ENCODE measurements around the gene PCSK7.

PCSK7 gene

GRCh38 chr11:117220568-117220967, 11.3 kb downstream of the PCSK7 start:
- Histone ChIP-seq H2AFZ (ENCODE audit: low read depth, low read length, severe bottlenecking) (no peak overlapping the region), H3K4me3 (ENCODE audit: insufficient read depth, low read length, poor library complexity, severe bottlenecking) (no peak overlapping the region), H3K9me2 (replicated peaks; ENCODE audit: insufficient read depth, low read length) (no peaks in the 10 kb centered on the region), H3K4me2 (ENCODE audit: low read depth, low read length, poor library complexity, severe bottlenecking) (no peak overlapping the region), H3K27ac (ENCODE audit: low read depth, low read length) (no peak overlapping the region), H3K27me3 (ENCODE audit: low read length) (no peaks in the 10 kb centered on the region), H4K20me1 (ENCODE audit: low read depth, low read length) (no peaks in the 10 kb centered on the region), H3K36me3 (ENCODE audit: low read length) (no peaks in the 10 kb centered on the region), H3F3A (ENCODE audit: insufficient read depth) (no peaks in the 10 kb centered on the region), H3K9ac (ENCODE audit: low read length) (no peak overlapping the region), H3K9me3 (ENCODE audit: insufficient read depth, low read length) (no peaks in the 10 kb centered on the region), H3K79me2 (ENCODE audit: insufficient read depth, low read length) (no peaks in the 10 kb centered on the region)
- no peak for TF ChIP-seq EZH2phosphoT487 (conservative IDR thresholded peaks at IDR 0.05; ENCODE audit: low read length)

GRCh38 chr11:117219995-117220394, 11.9 kb downstream of the PCSK7 start:
- Histone ChIP-seq H3K27me3 (ENCODE audit: low read length) (no peaks in the 10 kb centered on the region), H3F3A (ENCODE audit: insufficient read depth) (no peaks in the 10 kb centered on the region), H3K79me2 (ENCODE audit: insufficient read depth, low read length) (no peaks in the 10 kb centered on the region), H3K9me3 (ENCODE audit: insufficient read depth, low read length) (no peaks in the 10 kb centered on the region), H3K27ac (ENCODE audit: low read depth, low read length) (no peak overlapping the region), H3K4me3 (ENCODE audit: insufficient read depth, low read length, poor library complexity, severe bottlenecking) (no peak overlapping the region), H3K9me2 (replicated peaks; ENCODE audit: insufficient read depth, low read length) (no peaks in the 10 kb centered on the region), H3K9ac (ENCODE audit: low read length) (no peak overlapping the region), H3K36me3 (ENCODE audit: low read length) (no peaks in the 10 kb centered on the region), H2AFZ (ENCODE audit: low read depth, low read length, severe bottlenecking) (no peak overlapping the region), H3K4me2 (ENCODE audit: low read depth, low read length, poor library complexity, severe bottlenecking) (no peak overlapping the region), H4K20me1 (ENCODE audit: low read depth, low read length) (no peaks in the 10 kb centered on the region)
- TF ChIP-seq EZH2phosphoT487 (conservative IDR thresholded peaks at IDR 0.05; ENCODE audit: low read length), result no peak
- no peak for TF ChIP-seq CTCF (IDR thresholded peaks at IDR 0.05; ENCODE audit: insufficient read depth, low read length, poor library complexity, severe bottlenecking)

- Histone ChIP-seq H3K79me2 (ENCODE audit: insufficient read depth, low read length) (no peaks in the 10 kb centered on the region), H2AFZ (ENCODE audit: low read depth, low read length, severe bottlenecking) (no peak overlapping the region), H4K20me1 (ENCODE audit: low read depth, low read length) (no peaks in the 10 kb centered on the region), H3K36me3 (ENCODE audit: low read length) (no peaks in the 10 kb centered on the region), H3K4me2 (ENCODE audit: low read depth, low read length, poor library complexity, severe bottlenecking) (no peak overlapping the region), H3K9me3 (ENCODE audit: insufficient read depth, low read length) (no peaks in the 10 kb centered on the region), H3F3A (ENCODE audit: insufficient read depth) (no peaks in the 10 kb centered on the region), H3K27me3 (ENCODE audit: low read length) (no peaks in the 10 kb centered on the region), H3K4me3 (ENCODE audit: insufficient read depth, low read length, poor library complexity, severe bottlenecking) (no peak overlapping the region), H3K9ac (ENCODE audit: low read length) (no peak overlapping the region), H3K27ac (ENCODE audit: low read depth, low read length) (no peak overlapping the region), H3K9me2 (replicated peaks; ENCODE audit: insufficient read depth, low read length) (no peaks in the 10 kb centered on the region)
- TF ChIP-seq CTCF (IDR thresholded peaks at IDR 0.05; ENCODE audit: insufficient read depth, low read length, poor library complexity, severe bottlenecking) (no peak), EZH2phosphoT487 (conservative IDR thresholded peaks at IDR 0.05; ENCODE audit: low read length) (no peak)
Observed at GRCh38 chr11:117219455-117219854, 12.4 kb downstream of the PCSK7 start.

- Histone ChIP-seq H3K4me2 (ENCODE audit: low read depth, low read length, poor library complexity, severe bottlenecking) (no peak overlapping the region), H3K79me2 (ENCODE audit: insufficient read depth, low read length) (no peaks in the 10 kb centered on the region), H3K4me3 (ENCODE audit: insufficient read depth, low read length, poor library complexity, severe bottlenecking) (no peak overlapping the region), H4K20me1 (ENCODE audit: low read depth, low read length) (no peaks in the 10 kb centered on the region), H3F3A (ENCODE audit: insufficient read depth) (no peaks in the 10 kb centered on the region), H3K9me2 (replicated peaks; ENCODE audit: insufficient read depth, low read length) (no peaks in the 10 kb centered on the region), H3K9ac (ENCODE audit: low read length) (no peak overlapping the region), H3K36me3 (ENCODE audit: low read length) (no peaks in the 10 kb centered on the region), H3K9me3 (ENCODE audit: insufficient read depth, low read length) (no peaks in the 10 kb centered on the region), H3K27ac (ENCODE audit: low read depth, low read length) (no peak overlapping the region), H2AFZ (ENCODE audit: low read depth, low read length, severe bottlenecking) (no peak overlapping the region), H3K27me3 (ENCODE audit: low read length) (no peaks in the 10 kb centered on the region)
- no peak for TF ChIP-seq EZH2phosphoT487 (conservative IDR thresholded peaks at IDR 0.05; ENCODE audit: low read length)
- TF ChIP-seq CTCF (IDR thresholded peaks at IDR 0.05; ENCODE audit: insufficient read depth, low read length, poor library complexity, severe bottlenecking), result no peak
Observed at GRCh38 chr11:117219001-117219400, 12.9 kb downstream of the PCSK7 start.
